Testis (tissue), 3 donors: ENCODE results near the gene B3GAT1. TPM values are rescaled to one million over a fixed set of nuclear protein-coding genes. Genes with fewer than 3 reads are reported as not detected.

ENCODE experiments used
- DNase-seq: peaks from one replicate; pipeline ENCODE4 v3.0.0-alpha.2; 2019
- H3K27ac ChIP-seq, 2 donors: fragments of 200-600 bp; sonication (generic); one replicate each; pipeline ENCODE4 v1.5.1; 2019
- H3K27me3 ChIP-seq: fragments of 200-600 bp; sonication (generic); one replicate; pipeline ENCODE4 v1.5.1; 2019
- H3K36me3 ChIP-seq: fragments of 200-600 bp; sonication (generic); one replicate; pipeline ENCODE4 v1.5.1; 2017; ENCODE audit warnings: low read depth; ENCODE audit errors: missing control alignments
- H3K4me1 ChIP-seq: fragments of 200-600 bp; sonication (generic); one replicate; pipeline ENCODE4 v1.5.1; 2019
- H3K4me3 ChIP-seq, 2 donors: fragments of 200-600 bp; sonication (generic); one replicate each; pipeline ENCODE4 v1.5.1; 2017 to 2019
- H3K9me3 ChIP-seq: fragments of 200-600 bp; sonication (generic); one replicate; pipeline ENCODE4 v1.5.1; 2017
- POLR2A ChIP-seq: fragments of 450-650 bp; IDR thresholded peaks from one replicate; pipeline ENCODE4 v1.6.1; 2017; ENCODE audit warnings: antibody characterized with exemption, mild to moderate bottlenecking, moderate library complexity
- WGBS, 2 donors: methylation state at CpG; one replicate each; pipeline ENCODE4 v1.1.5; 2018; 5-methylcytosine and 5-hydroxymethylcytosine counted together
- intact Hi-C: fragments of 100-400 bp; cut with DNase I; formaldehyde crosslinking; loops from one replicate; pipeline ENCODE4 v1.15.1; 2023; ENCODE audit warnings: low total_unique reads
- polyA plus RNA-seq: library from polyadenylated mRNA; stranded (reverse); fragments of 350-450 nt; fragmentation: Illumina TruSeq; extraction: RNeasy Lipid Tissue Mini Kit (QIAGEN cat#74804); gene quantifications from one replicate; pipeline ENCODE4 v1.2.3, GENCODE V29; 2014; ENCODE audit warnings: low read depth, low replicate concordance; ENCODE audit not compliant: insufficient read depth
- total RNA-seq, 2 donors: library from RNA; depleted of rRNA; stranded (reverse); fragments of >200 nt; gene quantifications; one replicate each; pipeline ENCODE4 v1.2.3, GENCODE V29; 2016
- TF ChIP-seq, protein P1 (sequence below), 3 experiments: fragments of 450-650 bp in 2 of 3; fragments of 200-600 bp in 1 of 3; sonication (generic) in 1 of 3; IDR thresholded peaks; one replicate each; pipeline ENCODE4 v1.5.1; 2016 to 2019; ENCODE audit warnings: antibody characterized with exemption in 3 of 3, mild to moderate bottlenecking in 2 of 3, moderate library complexity in 1 of 3

B3GAT1 gene
- total and polyA plus RNA-seq, 3 donors from 2014 or later, result 2.7 to 4.3 (median 3.0) TPM

DNA sequence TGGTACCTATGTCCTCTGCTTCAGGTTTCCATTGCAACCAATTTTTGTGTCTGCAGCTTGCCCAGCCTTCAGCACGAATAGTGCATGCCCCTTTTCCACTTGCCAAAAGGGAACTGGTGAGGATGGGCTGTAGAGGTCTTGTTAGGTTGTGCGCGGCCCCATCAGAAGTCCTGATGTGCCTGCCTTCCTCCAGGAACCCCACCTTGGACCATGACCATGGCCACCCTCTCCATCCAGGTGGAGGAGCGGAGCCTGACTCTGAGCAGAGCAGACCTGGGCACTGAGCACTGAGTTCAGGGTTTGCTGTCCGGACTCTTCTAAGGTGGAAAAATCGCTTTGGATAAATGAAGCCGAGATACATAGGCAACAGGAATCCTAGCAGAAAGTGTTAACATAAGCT, 73.4 kb downstream of the B3GAT1 start:
- WGBS, 2 donors, result 92 to 94% methylated on average over 7 of the region's 7 CpGs
- Histone ChIP-seq H3K9me3 (no peaks in the 10 kb centered on the region), H3K36me3 (no peaks in the 10 kb centered on the region), H3K4me3 (no peak overlapping the region), H3K27ac (no peak overlapping the region), H3K27me3 (no peaks in the 10 kb centered on the region), H3K4me1 (no peaks in the 10 kb centered on the region)
- intact Hi-C loops, result no loop called here
- no peak for DNase-seq
- no peak for TF ChIP-seq POLR2A
- TF ChIP-seq, protein P1, sequence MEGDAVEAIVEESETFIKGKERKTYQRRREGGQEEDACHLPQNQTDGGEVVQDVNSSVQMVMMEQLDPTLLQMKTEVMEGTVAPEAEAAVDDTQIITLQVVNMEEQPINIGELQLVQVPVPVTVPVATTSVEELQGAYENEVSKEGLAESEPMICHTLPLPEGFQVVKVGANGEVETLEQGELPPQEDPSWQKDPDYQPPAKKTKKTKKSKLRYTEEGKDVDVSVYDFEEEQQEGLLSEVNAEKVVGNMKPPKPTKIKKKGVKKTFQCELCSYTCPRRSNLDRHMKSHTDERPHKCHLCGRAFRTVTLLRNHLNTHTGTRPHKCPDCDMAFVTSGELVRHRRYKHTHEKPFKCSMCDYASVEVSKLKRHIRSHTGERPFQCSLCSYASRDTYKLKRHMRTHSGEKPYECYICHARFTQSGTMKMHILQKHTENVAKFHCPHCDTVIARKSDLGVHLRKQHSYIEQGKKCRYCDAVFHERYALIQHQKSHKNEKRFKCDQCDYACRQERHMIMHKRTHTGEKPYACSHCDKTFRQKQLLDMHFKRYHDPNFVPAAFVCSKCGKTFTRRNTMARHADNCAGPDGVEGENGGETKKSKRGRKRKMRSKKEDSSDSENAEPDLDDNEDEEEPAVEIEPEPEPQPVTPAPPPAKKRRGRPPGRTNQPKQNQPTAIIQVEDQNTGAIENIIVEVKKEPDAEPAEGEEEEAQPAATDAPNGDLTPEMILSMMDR (IDR thresholded peaks at IDR 0.05), result no peak

DNA sequence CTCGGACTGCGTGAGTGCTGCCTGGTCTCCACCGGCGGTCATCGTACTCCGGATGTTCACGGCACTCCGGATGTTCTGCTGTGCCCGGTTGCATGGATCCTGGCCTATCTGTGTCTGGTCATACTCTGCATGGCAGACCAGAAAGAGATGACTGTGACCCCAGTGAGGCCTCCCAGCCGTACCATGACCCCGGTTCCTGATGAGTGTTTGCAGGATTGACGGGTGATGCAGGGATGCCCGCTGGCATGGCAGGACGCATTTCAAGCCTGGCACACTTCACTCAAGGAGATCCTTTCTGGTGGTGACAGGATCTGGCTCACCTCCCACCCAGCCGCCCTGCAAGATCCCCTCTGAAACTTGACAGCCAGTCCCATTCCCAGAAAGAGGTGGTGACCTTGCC, 74.0 kb downstream of the B3GAT1 start:
- H3K9me3 ChIP-seq, result no peaks in the 10 kb centered on the region
- no peak overlapping the region for H3K27ac ChIP-seq
- DNase-seq, result no peak
- TF ChIP-seq, protein P1 (IDR thresholded peaks at IDR 0.05), result no peak
- TF ChIP-seq POLR2A, result no peak
- H3K4me1 ChIP-seq, result no peaks in the 10 kb centered on the region
- WGBS, 2 donors, result 93 to 97% methylated on average over 5 to 15 of the region's 15 CpGs
- no peaks in the 10 kb centered on the region for H3K27me3 ChIP-seq
- no peak overlapping the region for H3K4me3 ChIP-seq
- intact Hi-C loops, result no loop called here
- no peaks in the 10 kb centered on the region for H3K36me3 ChIP-seq

DNA sequence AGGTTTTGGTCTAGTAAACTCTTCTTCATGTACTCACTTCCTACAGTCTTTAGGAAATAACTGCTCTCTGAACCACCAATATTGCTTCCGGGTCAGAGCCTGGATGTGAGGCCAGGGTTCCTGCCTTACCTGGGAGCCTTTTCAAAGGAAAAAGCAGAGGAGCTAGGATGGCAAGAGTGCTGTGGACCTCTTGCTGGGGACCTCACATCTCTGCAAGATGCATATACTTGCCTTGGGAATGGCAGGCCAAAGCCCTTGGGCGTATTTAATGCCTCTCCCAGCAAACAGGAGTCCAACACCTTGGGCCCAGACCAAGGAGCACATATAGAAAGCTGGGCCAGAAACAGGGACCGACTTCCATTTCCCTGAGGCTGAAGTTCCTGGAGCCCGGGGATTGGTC, 75.0 kb downstream of the B3GAT1 start:
- no peaks in the 10 kb centered on the region for H3K9me3 ChIP-seq
- no peak for DNase-seq
- 93% methylated on average over 4 of the region's 4 CpGs for WGBS, 2 donors
- H3K4me3 ChIP-seq, result no peak overlapping the region
- TF ChIP-seq POLR2A, result no peak
- TF ChIP-seq, protein P1 (IDR thresholded peaks at IDR 0.05), result no peak
- H3K27me3 ChIP-seq, result no peaks in the 10 kb centered on the region
- H3K4me1 ChIP-seq, result peaks cover 7% of the 10 kb centered on the region
- intact Hi-C loops, result no loop called here
- H3K27ac ChIP-seq, result no peak overlapping the region
- H3K36me3 ChIP-seq, result no peaks in the 10 kb centered on the region

DNA sequence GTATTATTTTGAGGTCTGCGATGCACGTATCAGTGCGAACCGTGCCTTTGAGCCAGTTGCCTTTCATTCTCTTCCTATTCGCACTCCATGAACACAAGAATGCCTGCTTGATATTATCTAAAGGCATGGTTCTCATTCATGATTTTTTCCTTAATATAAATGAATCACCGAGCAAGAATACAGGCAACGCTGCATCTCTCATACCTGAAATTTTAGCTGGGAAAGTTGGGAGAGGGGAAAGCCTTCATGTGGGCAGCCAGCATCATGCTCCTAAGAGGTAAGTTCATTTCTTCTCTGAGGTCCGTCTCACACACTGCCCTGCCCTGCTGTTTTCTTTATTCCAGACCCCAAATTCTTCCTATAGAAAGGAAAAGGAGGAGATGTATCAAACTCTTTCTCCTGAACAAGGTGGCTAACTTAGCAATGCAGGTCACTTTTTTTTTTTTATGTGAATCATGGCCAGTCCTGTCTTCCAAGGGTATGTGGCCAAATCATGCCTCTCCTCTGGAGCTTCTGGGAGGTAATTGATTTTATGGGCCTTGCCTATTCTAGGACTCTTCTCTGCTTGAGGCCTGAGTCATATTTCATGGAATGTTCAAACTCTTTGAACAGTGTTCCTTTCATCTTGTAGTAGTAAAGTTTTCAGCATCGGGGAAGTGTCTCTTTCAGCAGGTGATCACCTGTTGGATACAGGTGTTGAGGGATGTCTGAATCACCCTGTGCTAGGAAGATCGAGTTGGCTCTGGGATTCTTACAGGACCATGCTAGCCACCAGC, 77.1 kb downstream of the B3GAT1 start:
- H3K4me3 ChIP-seq, result no peak overlapping the region
- no peaks in the 10 kb centered on the region for H3K9me3 ChIP-seq
- WGBS, 2 donors, result 91 to 94% methylated on average over 10 of the region's 10 CpGs
- no peak overlapping the region for H3K27ac ChIP-seq
- intact Hi-C loops, result no loop called here
- no peaks in the 10 kb centered on the region for H3K36me3 ChIP-seq
- TF ChIP-seq, protein P1 (IDR thresholded peaks at IDR 0.05), result no peak
- TF ChIP-seq POLR2A, result no peak
- DNase-seq, result no peak
- peaks cover 11% of the 10 kb centered on the region for H3K4me1 ChIP-seq
- H3K27me3 ChIP-seq, result no peaks in the 10 kb centered on the region

DNA sequence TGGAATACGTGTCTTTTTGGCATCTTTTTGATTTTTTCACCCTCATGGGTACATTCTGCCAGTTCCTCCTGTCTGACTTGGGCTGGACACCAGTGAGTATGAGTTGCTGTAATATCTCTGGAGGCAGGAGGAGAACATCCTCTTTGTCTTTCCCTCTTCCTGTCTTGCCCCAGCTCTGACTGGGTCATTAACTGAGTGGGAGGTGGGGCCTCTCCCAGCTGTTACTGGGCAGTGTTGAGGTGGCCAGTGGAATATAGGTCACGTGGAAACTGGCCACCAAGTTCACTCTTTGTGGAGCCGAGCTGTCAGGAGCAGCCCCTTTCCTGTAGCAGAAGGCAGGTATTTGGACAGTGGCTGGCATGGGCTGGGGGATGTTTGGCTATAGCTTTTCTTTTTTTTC, 78.1 kb downstream of the B3GAT1 start:
- intact Hi-C loops, result no loop called here
- Histone ChIP-seq H3K27me3 (no peaks in the 10 kb centered on the region), H3K4me3 (no peak overlapping the region), H3K4me1 (peaks cover 11% of the 10 kb centered on the region), H3K36me3 (no peaks in the 10 kb centered on the region), H3K27ac (no peak overlapping the region), H3K9me3 (no peaks in the 10 kb centered on the region)
- no peak for TF ChIP-seq POLR2A
- TF ChIP-seq, protein P1 (IDR thresholded peaks at IDR 0.05), result no peak
- 65 to 82% methylated on average over 3 of the region's 3 CpGs for WGBS, 2 donors
- DNase-seq, result no peak
